Activated CD8-positive, alpha-beta memory T cell treated with anti-CD3 and anti-CD28 coated beads, Interleukin-2, amount 10 ng/mL, durations not matched to agents 7 days and 5 days (primary cell): ENCODE measurements around the gene LDLRAD4. TPM values are rescaled to one million over a fixed set of nuclear protein-coding genes. Genes with fewer than 3 reads are reported as not detected.

Experiments used
- ATAC-seq: fragments of 150-1000 bp; cut with Tn5 transposase; one replicate; pipeline ENCODE4 v1.10.0; 2021; ENCODE audit warnings: moderate library complexity
- CTCF ChIA-PET: fragments of 350-600 bp; sonication (Branson Sonifier 250); formaldehyde crosslinking; loops from one replicate; lab custom pipeline; 2021; ENCODE audit warnings: antibody characterized with exemption; lab: Charles Lee
- DNase-seq: peaks from one replicate; pipeline ENCODE4 v3.0.0-alpha.2; 2020
- H3K27ac Mint-ChIP-seq: one replicate; pipeline ENCODE4 v1.8.0; 2021; ENCODE audit warnings: mild to moderate bottlenecking, mixed read lengths
- H3K27me3 Mint-ChIP-seq: one replicate; pipeline ENCODE4 v1.8.0; 2021; ENCODE audit warnings: mixed read lengths
- H3K36me3 Mint-ChIP-seq: one replicate; pipeline ENCODE4 v1.8.0; 2021; ENCODE audit warnings: mild to moderate bottlenecking, mixed read lengths
- H3K4me1 Mint-ChIP-seq: one replicate; pipeline ENCODE4 v1.8.0; 2021; ENCODE audit warnings: mixed read lengths
- H3K4me3 Mint-ChIP-seq: one replicate; pipeline ENCODE4 v1.8.0; 2021; ENCODE audit warnings: mild to moderate bottlenecking, moderate library complexity, mixed read lengths
- H3K9me3 Mint-ChIP-seq: one replicate; pipeline ENCODE4 v1.8.0; 2022; ENCODE audit warnings: low read depth, mixed read lengths
- total RNA-seq, 2 experiments: library from RNA; stranded (reverse); gene quantifications; one replicate each; pipeline ENCODE4 v1.2.3, GENCODE V29; 2021

Gene LDLRAD4
- total RNA-seq, 2 experiments from 2014 or later: 33.9 to 44.5 TPM

GRCh38 chr18:13237073-13237472, 18.5 kb downstream of the LDLRAD4 start:
- CTCF ChIA-PET: no interaction called here
- Mint-ChIP-seq H3K9me3 (no peaks in the 10 kb centered on the region), H3K4me3 (no peak overlapping the region), H3K27ac (no peak overlapping the region), H3K27me3 (no peaks in the 10 kb centered on the region), H3K4me1 (no peaks in the 10 kb centered on the region), H3K36me3 (no peaks in the 10 kb centered on the region)
- ATAC-seq (no peak), DNase-seq (no peak)

- CTCF ChIA-PET: no interaction called here
- no peak overlapping the region for H3K4me3 Mint-ChIP-seq
- ATAC-seq: no peak
- no peak for DNase-seq
- no peak overlapping the region for H3K27ac Mint-ChIP-seq
- no peaks in the 10 kb centered on the region for H3K9me3 Mint-ChIP-seq
- no peaks in the 10 kb centered on the region for H3K36me3 Mint-ChIP-seq
- H3K4me1 Mint-ChIP-seq: no peaks in the 10 kb centered on the region
- H3K27me3 Mint-ChIP-seq: no peaks in the 10 kb centered on the region
Observed at GRCh38 chr18:13237641-13238040, 19.1 kb downstream of the LDLRAD4 start.

- no peak for ATAC-seq
- CTCF ChIA-PET: no interaction called here
- Mint-ChIP-seq H3K4me1 (no peaks in the 10 kb centered on the region), H3K27me3 (no peaks in the 10 kb centered on the region), H3K9me3 (no peaks in the 10 kb centered on the region), H3K27ac (no peak overlapping the region), H3K36me3 (no peaks in the 10 kb centered on the region), H3K4me3 (no peak overlapping the region)
- DNase-seq: no peak
Observed at GRCh38 chr18:13239171-13239956, 20.8 kb downstream of the LDLRAD4 start.

GRCh38 chr18:13240060-13240725, 21.6 kb downstream of the LDLRAD4 start:
- no peaks in the 10 kb centered on the region for H3K36me3 Mint-ChIP-seq
- H3K27me3 Mint-ChIP-seq: no peaks in the 10 kb centered on the region
- no peak overlapping the region for H3K27ac Mint-ChIP-seq
- H3K9me3 Mint-ChIP-seq: no peaks in the 10 kb centered on the region
- no peak for ATAC-seq
- H3K4me3 Mint-ChIP-seq: no peak overlapping the region
- no peak for DNase-seq
- no peaks in the 10 kb centered on the region for H3K4me1 Mint-ChIP-seq
- CTCF ChIA-PET: no interaction called here

- H3K4me1 Mint-ChIP-seq: no peaks in the 10 kb centered on the region
- no peak overlapping the region for H3K4me3 Mint-ChIP-seq
- no peaks in the 10 kb centered on the region for H3K9me3 Mint-ChIP-seq
- H3K27me3 Mint-ChIP-seq: no peaks in the 10 kb centered on the region
- H3K36me3 Mint-ChIP-seq: no peaks in the 10 kb centered on the region
- no peak for DNase-seq
- ATAC-seq: no peak
- CTCF ChIA-PET: no interaction called here
- no peak overlapping the region for H3K27ac Mint-ChIP-seq
Observed at GRCh38 chr18:13241083-13241892, 22.7 kb downstream of the LDLRAD4 start.

GRCh38 chr18:13241893-13242175, 23.3 kb downstream of the LDLRAD4 start:
- no peaks in the 10 kb centered on the region for H3K36me3 Mint-ChIP-seq
- no peaks in the 10 kb centered on the region for H3K4me1 Mint-ChIP-seq
- H3K4me3 Mint-ChIP-seq: no peak overlapping the region
- CTCF ChIA-PET: no interaction called here
- no peaks in the 10 kb centered on the region for H3K27me3 Mint-ChIP-seq
- ATAC-seq (no peak), DNase-seq (no peak)
- H3K9me3 Mint-ChIP-seq: no peaks in the 10 kb centered on the region
- no peak overlapping the region for H3K27ac Mint-ChIP-seq

- Mint-ChIP-seq H3K27ac (no peak overlapping the region), H3K27me3 (no peaks in the 10 kb centered on the region), H3K9me3 (no peaks in the 10 kb centered on the region), H3K4me1 (no peaks in the 10 kb centered on the region), H3K4me3 (no peak overlapping the region), H3K36me3 (no peaks in the 10 kb centered on the region)
- no peak for DNase-seq
- ATAC-seq: no peak
- CTCF ChIA-PET: no interaction called here
Observed at GRCh38 chr18:13242797-13243196, 24.2 kb downstream of the LDLRAD4 start.

GRCh38 chr18:13243363-13243762, 24.8 kb downstream of the LDLRAD4 start:
- Mint-ChIP-seq H3K9me3 (no peaks in the 10 kb centered on the region), H3K4me3 (no peak overlapping the region), H3K4me1 (no peaks in the 10 kb centered on the region), H3K27ac (no peak overlapping the region), H3K27me3 (no peaks in the 10 kb centered on the region), H3K36me3 (no peaks in the 10 kb centered on the region)
- DNase-seq (no peak), ATAC-seq (no peak)
- CTCF ChIA-PET: no interaction called here

- Mint-ChIP-seq H3K27me3 (peaks cover 2% of the 10 kb centered on the region), H3K4me1 (no peaks in the 10 kb centered on the region), H3K4me3 (no peak overlapping the region), H3K9me3 (no peaks in the 10 kb centered on the region), H3K36me3 (no peaks in the 10 kb centered on the region), H3K27ac (no peak overlapping the region)
- CTCF ChIA-PET: no interaction called here
- no peak for ATAC-seq
- DNase-seq: no peak
Observed at GRCh38 chr18:13244135-13244534, 25.6 kb downstream of the LDLRAD4 start.

GRCh38 chr18:13245481-13246000, 27.0 kb downstream of the LDLRAD4 start:
- H3K27me3 Mint-ChIP-seq: peaks cover 8% of the 10 kb centered on the region
- no peak for ATAC-seq
- no peak overlapping the region for H3K27ac Mint-ChIP-seq
- H3K4me3 Mint-ChIP-seq: no peak overlapping the region
- no peak for DNase-seq
- no peaks in the 10 kb centered on the region for H3K9me3 Mint-ChIP-seq
- CTCF ChIA-PET: no interaction called here
- H3K36me3 Mint-ChIP-seq: no peaks in the 10 kb centered on the region
- H3K4me1 Mint-ChIP-seq: no peaks in the 10 kb centered on the region

- Mint-ChIP-seq H3K4me1 (no peaks in the 10 kb centered on the region), H3K27ac (no peak overlapping the region), H3K27me3 (peaks cover 11% of the 10 kb centered on the region), H3K36me3 (no peaks in the 10 kb centered on the region), H3K4me3 (no peak overlapping the region), H3K9me3 (no peaks in the 10 kb centered on the region)
- CTCF ChIA-PET: no interaction called here
- ATAC-seq (no peak), DNase-seq (no peak)
Observed at GRCh38 chr18:13246121-13246520, 27.6 kb downstream of the LDLRAD4 start.

GRCh38 chr18:13246591-13246990, 28.0 kb downstream of the LDLRAD4 start:
- ATAC-seq: no peak
- Mint-ChIP-seq H3K4me3 (no peak overlapping the region), H3K27me3 (peaks cover 12% of the 10 kb centered on the region), H3K27ac (no peak overlapping the region), H3K36me3 (no peaks in the 10 kb centered on the region), H3K9me3 (no peaks in the 10 kb centered on the region), H3K4me1 (no peaks in the 10 kb centered on the region)
- DNase-seq: no peak
- CTCF ChIA-PET: no interaction called here

GRCh38 chr18:13247506-13247905, 28.9 kb downstream of the LDLRAD4 start:
- ATAC-seq (no peak), DNase-seq (no peak)
- no peak overlapping the region for H3K27ac Mint-ChIP-seq
- CTCF ChIA-PET: no interaction called here
- no peaks in the 10 kb centered on the region for H3K4me1 Mint-ChIP-seq
- H3K27me3 Mint-ChIP-seq: peaks cover 12% of the 10 kb centered on the region
- no peak overlapping the region for H3K4me3 Mint-ChIP-seq
- no peaks in the 10 kb centered on the region for H3K9me3 Mint-ChIP-seq
- H3K36me3 Mint-ChIP-seq: no peaks in the 10 kb centered on the region
